Lower leg skin (tissue), 4 donors: ENCODE measurements around the gene STEAP3. TPM values are rescaled to one million over a fixed set of nuclear protein-coding genes. Genes with fewer than 3 reads are reported as not detected.

Experiments
- DNase-seq, 2 donors: peaks; one replicate each; pipeline ENCODE4 v3.0.0-alpha.2; 2019; ENCODE audit warnings: low spot score in 2 of 2
- H3K4me3 ChIP-seq: fragments of 200-600 bp; sonication (generic); 2 replicates; pipeline ENCODE4 v1.5.1; 2017; ENCODE audit warnings: mild to moderate bottlenecking, low read depth; ENCODE audit not compliant: poor library complexity, severe bottlenecking
- POLR2A ChIP-seq, 2 donors: fragments of 450-650 bp; IDR thresholded peaks; one replicate each; pipeline ENCODE4 v1.6.1; 2016 to 2017; ENCODE audit warnings: antibody characterized with exemption in 2 of 2, mild to moderate bottlenecking in 1 of 2, moderate library complexity in 1 of 2
- WGBS, 2 donors: methylation state at CpG; one replicate each; pipeline ENCODE4 v1.1.5; 2018; 5-methylcytosine and 5-hydroxymethylcytosine counted together
- intact Hi-C: fragments of 100-400 bp; cut with DNase I; formaldehyde crosslinking; loops from one replicate; pipeline ENCODE4 v1.15.0; 2023; ENCODE audit warnings: low total_unique reads
- total RNA-seq, 4 donors: library from RNA; depleted of rRNA; stranded (reverse); fragments of >200 nt; gene quantifications; one replicate each; pipeline ENCODE4 v1.1.0, GENCODE V29; 2016
- TF ChIP-seq, protein P1 (sequence below), 3 donors: fragments of 450-650 bp; IDR thresholded peaks; one replicate each; pipeline ENCODE4 v1.5.1; 2016; ENCODE audit warnings: antibody characterized with exemption in 3 of 3, mild to moderate bottlenecking in 3 of 3, moderate library complexity in 2 of 3

The STEAP3 gene
- total RNA-seq, 4 donors from 2014 or later = 16.7 to 25.1 (median 22.0) TPM

GRCh38 chr2:119253760-119254600 is 30.3 kb downstream of the STEAP3 start:
- DNase-seq = peak in 1 of 2 donors; percentile 70
- 90 to 96% methylated on average over 14 of the region's 14 CpGs for WGBS, 2 donors

DNA sequence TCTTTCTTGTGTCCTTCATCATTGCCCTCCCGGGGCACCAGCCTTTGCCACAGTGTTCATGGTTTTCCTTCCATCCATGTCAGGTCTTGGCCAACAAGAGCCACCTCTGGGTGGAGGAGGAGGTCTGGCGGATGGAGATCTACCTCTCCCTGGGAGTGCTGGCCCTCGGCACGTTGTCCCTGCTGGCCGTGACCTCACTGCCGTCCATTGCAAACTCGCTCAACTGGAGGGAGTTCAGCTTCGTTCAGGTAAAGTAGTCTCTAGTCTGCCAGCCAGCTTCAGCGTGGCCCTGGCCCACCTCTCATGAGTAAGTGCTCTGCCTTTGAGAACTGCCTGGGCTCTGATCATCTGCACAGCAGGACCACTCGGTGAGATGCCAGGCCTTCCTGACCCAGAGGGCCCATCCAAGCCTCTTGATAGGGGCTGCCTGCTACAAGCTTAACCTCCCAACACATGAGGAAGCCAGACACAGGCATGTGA is 31.0 kb downstream of the STEAP3 start:
- DNase-seq = peak in 1 of 2 donors; percentile 70
- WGBS, 2 donors = 95 to 96% methylated on average over 9 to 10 of the region's 10 CpGs
- intact Hi-C loops = no loop called here
- TF ChIP-seq, protein P1, sequence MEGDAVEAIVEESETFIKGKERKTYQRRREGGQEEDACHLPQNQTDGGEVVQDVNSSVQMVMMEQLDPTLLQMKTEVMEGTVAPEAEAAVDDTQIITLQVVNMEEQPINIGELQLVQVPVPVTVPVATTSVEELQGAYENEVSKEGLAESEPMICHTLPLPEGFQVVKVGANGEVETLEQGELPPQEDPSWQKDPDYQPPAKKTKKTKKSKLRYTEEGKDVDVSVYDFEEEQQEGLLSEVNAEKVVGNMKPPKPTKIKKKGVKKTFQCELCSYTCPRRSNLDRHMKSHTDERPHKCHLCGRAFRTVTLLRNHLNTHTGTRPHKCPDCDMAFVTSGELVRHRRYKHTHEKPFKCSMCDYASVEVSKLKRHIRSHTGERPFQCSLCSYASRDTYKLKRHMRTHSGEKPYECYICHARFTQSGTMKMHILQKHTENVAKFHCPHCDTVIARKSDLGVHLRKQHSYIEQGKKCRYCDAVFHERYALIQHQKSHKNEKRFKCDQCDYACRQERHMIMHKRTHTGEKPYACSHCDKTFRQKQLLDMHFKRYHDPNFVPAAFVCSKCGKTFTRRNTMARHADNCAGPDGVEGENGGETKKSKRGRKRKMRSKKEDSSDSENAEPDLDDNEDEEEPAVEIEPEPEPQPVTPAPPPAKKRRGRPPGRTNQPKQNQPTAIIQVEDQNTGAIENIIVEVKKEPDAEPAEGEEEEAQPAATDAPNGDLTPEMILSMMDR (IDR thresholded peaks at IDR 0.05) = no peak
- no peak for TF ChIP-seq POLR2A (IDR thresholded peaks at IDR 0.05)
- no peak overlapping the region for H3K4me3 ChIP-seq

More at GRCh38 chr2:119253760-119254600, 30.3 kb downstream of the STEAP3 start:
- no peak overlapping the region for H3K4me3 ChIP-seq
- TF ChIP-seq, protein P1 (IDR thresholded peaks at IDR 0.05) = no peak
- no peak for TF ChIP-seq POLR2A (IDR thresholded peaks at IDR 0.05)
- intact Hi-C loops = no loop called here

DNA sequence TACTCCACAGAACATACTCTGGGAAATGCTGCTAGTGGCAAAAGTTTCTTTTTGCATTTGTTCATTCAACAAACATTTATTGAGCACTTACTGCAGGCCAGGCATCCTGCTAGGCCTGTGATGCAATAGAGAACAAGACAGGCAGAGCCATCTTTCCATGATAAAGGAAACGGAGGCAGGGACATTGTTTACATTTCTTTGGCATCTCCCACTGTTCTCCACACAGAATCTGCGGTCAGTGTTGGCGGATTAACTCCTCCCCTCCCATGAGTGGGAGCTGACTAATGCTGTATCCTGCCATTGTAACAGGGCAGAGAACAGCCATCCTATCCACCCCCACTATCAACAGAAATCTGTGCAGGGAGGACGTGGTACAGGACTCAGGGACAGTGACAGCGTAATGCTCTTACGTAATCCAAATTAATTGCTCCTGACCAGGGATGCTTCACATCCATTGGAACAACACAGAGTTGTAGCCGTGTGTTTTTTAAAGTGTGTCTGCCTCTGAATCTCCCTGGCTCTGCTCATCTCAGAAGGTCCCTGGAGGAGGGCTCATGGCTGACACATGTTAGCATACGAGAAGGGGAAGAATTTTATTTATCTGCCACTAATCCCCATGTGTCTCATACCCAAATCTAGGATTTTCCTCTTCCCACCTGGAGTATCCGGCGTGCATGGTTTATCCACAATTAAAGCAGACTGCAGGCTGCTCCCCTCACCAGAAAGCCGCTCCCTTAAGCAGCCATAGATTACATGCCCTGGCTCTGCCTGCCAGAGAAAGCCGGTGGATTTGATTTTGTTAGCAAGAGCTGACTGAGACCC is 32.3 kb downstream of the STEAP3 start:
- 60 to 67% methylated on average over 12 of the region's 12 CpGs for WGBS, 2 donors
- no peak overlapping the region for H3K4me3 ChIP-seq
- intact Hi-C loops = no loop called here
- peak in 1 of 2 donors; percentile 36 for DNase-seq
- TF ChIP-seq, protein P1 (IDR thresholded peaks at IDR 0.05) = no peak
- TF ChIP-seq POLR2A (IDR thresholded peaks at IDR 0.05) = no peak

- no peak for TF ChIP-seq POLR2A (IDR thresholded peaks at IDR 0.05)
- TF ChIP-seq, protein P1 (IDR thresholded peaks at IDR 0.05) = no peak
- no peak for DNase-seq
- intact Hi-C loops = no loop called here
- WGBS, 2 donors = 66 to 86% methylated on average over 2 of the region's 2 CpGs
- H3K4me3 ChIP-seq = no peak overlapping the region
These were observed 32.9 kb downstream of the STEAP3 start for GRCh38 chr2:119256582-119256921.

GRCh38 chr2:119257198-119257597 is 33.6 kb downstream of the STEAP3 start:
- WGBS, 2 donors = 92 to 94% methylated on average over 8 to 9 of the region's 9 CpGs
- intact Hi-C loops = no loop called here
- H3K4me3 ChIP-seq = no peak overlapping the region
- no peak for DNase-seq
- TF ChIP-seq POLR2A (IDR thresholded peaks at IDR 0.05) = no peak
- TF ChIP-seq, protein P1 (IDR thresholded peaks at IDR 0.05) = no peak
